GM19025 (cell line): ENCODE data around the gene KIF21A.

Experiments
- ATAC-seq: cut with Tn5 transposase; IDR thresholded peaks from one replicate; pipeline ENCODE4 v1.9.1; 2021; ENCODE audit warnings: mild to moderate bottlenecking, low read depth, moderate library complexity; ENCODE audit not compliant: unreplicated experiment

The KIF21A gene

DNA sequence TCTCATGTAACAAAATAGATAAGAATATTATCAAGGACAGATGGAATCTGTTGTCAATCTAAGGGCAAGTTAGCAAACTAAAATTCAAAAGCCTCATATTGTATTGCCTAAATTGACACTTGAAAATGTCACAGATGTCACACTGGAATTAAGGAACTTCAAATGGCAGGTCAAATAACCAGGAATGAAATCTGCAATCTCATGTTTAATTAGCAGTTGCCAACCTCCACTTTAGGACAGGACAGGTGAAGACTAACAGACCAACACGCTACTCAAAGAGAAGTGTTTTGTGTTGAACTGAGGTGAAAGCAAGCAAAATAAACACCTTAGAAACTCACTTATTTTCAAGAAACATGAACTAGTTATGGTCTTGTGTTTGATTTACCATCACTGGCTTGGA lies 11.1 kb downstream of the KIF21A start:
- no peak for ATAC-seq

DNA sequence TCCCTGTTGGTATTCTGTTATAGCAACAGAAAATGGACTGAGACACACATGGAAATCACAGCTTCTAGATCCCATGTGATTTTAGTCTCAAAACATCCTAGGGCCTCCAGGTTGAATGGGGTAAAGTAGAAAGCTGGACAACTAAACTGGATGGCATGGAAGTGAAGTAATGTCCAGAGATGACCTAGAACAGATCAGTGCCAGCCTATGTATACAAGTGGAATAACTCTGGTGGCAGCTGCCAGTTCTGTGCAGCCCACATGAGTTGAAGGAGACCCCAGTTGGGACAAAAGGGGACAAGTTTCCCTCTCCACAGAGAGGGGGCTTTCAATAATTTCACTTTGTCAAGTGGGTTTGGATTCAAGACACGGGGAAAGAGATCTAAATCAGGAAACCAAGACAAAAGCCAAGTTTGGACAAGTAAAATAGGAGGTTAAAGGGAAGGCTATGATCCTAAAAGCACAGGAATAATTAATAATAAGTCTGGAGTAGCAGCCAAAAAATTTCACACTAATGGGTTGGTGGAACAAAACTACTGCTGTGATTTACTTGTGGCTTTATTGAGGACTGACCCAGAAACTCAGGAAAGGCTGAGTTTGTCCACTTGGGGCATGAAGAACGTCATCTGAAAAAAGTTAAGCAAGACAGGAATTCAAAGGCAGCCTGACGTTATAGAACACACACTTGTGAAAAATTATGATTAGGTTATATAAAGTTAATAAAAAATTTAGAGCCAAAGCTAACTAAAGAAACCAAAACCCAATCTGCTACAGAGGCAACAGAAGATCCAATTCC lies 11.7 kb downstream of the KIF21A start:
- no peak for ATAC-seq

DNA sequence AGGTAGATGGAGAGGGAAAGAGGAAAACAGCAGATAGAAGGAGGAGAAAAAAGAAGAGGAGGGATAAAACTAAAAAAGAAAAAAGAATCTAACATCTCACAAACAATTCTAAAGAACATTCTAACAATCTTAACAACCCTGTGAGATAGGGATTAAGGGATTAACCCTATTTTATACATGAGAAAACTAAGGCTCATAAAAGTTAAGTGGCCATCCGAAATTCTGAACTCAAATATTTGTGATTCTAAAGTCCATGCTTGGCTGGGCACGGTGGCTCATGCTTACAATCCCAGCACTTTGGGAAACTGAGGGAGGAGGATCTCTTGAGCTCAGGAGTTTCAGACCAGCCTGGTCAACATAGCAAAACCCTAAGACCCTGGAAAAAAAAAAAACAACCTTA lies 13.1 kb downstream of the KIF21A start:
- ATAC-seq, result no peak

DNA sequence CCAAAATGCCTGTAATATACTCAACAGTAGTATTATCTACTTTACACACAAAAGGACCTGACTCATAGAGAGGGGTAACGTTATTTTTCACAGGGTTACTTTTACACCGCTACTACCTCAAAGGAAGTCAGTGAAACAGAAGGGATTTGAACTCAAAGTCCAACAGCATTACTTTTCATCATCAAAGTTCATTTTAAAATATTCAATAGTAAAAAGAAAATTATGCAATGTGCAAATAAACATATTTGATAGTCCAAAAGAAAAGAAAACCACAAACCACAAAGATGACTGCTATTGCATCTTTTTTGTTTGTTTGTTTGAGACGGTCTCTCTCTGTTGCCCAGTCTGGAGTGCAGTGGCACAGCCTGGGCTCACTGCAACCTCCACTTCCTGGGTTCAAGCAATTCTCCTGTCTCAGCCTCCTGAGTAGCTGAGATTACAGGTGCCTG lies 15.5 kb downstream of the KIF21A start:
- ATAC-seq, result no peak

DNA sequence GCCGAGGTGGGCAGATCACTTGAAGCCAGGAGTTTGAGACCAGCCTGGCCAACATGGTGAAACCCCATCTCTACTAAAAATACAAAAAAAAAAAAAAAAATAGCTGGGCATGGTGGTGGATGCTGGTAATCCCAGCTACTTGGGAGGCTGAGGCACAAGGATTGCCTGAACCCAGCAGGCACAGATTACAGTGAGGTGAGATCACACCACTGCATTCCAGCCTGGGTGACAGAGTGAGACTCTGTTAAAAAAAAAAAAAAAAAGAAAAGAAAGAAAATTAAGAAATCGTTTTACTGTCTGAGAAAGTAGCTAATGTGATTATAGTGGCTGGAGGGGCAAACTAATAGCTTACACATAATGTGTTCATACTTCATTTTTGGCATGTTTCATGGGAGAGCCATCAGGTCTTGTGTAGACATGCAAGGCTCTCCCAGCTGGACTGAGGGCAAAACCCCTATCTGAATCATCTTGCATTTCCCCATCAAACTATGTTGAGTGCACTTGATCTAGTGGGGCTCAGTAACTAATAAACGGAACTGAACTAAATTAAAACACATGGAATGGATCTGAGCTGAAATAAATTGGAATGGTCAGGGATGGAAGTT lies 16.2 kb downstream of the KIF21A start:
- ATAC-seq, result no peak

DNA sequence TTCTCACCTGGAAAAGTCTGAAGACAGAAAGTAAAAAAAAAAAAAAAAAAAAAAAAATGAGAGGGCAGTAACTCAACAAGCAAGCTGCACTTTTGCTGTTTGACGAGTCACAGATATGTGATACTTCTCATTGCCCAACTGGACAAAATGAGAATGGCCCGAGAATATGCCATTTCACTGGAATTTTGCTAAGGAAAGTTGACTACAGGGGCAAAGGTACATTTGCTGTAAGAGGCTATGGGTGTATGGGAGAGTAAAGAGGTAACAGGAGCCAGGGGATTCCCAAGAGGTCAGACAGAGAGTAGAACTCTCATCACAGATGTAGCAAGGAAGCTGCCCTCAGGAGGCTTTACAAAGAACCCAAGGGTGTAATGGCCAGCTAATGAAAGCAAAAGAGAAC lies 22.9 kb downstream of the KIF21A start:
- no peak for ATAC-seq

DNA sequence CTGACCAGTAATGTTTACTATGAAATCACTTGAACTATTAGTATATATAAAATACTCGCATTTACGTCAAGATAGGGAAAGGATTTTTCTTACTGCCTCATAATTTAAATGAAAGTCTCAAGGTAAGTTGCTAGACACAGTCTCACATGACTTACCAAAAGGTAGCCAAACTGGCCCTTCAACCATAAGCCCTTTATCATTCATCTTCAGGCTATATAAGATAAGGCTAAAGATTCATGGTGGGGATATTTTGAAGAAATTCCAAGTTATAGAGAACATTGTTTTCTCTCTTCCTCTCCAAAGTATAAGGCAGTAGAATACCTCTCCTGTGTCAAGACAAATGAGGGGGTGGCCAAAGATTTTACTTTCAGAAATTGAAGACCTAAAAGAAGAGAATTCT lies 23.4 kb downstream of the KIF21A start:
- no peak for ATAC-seq

DNA sequence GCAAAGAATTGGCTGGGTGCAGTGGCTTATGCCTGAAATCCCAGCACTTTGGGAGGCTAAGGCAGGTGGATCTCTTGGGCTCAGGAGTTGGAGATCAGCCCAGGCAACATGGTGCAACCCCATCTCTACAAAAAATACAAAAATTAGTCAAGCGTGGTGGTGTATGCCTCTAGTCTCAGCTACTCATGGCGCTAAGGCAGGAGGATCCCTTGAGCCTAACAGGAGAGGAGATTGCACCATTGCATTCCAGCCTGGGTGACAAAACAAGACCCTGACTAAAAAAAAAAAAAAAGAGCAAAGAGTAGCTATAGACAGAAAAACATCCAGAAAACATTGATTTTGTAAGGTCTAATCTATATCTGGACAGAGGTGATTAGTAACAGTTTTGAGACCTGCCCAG lies 25.0 kb downstream of the KIF21A start:
- ATAC-seq, result no peak

DNA sequence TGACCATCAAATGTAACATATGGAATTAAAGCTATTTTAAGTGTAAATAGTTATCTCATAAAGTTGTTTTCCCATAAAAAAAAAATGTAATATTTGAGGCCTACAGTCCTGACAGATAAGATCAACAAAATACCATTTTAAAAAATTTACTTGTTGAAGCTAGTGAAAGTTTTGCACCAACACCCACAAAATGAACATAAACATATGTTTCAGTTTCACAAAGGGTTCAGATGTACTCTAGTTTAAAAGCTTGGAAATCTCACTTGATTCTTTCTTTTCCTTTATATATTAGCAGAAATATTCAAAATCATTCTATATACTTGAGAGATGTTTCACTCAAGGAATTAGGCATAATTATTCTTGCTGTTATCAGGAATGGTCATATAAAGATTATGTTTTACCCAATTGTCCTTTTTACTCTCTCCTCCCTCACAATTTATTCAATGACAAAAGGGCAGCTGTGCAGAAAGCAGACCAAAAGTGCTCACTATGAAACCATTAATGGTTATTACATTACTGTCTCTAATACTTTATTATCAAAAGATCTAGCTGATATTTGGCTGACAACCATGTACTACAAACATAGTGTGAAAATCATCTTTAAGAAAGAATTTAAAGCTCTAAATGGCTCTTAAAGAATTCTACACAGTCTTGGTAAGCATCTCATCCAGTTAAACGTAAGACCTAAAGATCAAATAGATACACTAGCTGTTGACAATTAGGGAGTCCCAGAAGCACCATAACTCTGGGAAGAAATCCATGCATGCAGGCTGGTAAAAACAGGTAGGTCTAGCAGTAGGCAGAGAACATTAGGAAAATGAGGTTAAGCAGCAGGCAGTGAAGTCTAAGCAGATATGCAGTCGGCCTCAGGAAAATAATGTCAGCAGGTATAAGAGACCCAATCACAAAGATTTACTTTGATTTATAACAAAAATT lies 28.8 kb downstream of the KIF21A start:
- ATAC-seq, result no peak

DNA sequence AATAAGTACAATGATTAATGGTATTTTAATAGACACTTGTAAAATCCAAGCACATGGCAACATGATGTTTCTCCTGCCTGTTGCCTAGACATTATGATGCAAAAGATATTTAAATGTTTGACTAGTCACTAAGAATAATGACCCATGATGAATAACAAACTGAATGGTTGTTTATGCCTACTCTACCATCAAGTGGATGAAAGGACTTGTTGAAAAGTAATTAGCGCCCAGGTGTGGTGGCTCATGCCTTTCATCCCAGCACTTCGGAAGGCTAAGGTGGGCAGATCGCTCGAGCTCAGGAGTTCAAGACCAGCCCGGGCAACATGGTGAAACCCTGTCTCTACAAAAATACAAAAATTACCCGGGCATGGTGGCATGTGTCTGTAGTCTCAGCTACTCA lies 30.7 kb downstream of the KIF21A start:
- no peak for ATAC-seq

DNA sequence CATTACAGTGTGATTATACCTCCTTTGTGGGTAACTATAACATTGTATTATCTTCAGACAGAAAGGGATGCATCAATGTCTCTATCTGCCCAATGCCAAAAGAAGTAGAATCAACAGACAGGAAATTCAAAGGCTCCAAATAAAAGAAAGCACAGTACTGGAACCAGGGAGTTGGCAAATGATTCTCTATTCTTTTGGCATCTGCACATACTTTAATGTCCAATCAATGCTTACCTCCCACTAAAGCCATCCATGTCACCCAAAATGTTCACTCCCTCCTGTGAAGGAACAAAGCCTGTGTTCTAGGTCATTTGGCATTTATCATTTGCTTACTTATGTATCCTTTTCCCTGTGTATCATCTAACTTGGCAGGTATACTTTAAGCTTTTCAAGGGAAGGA lies 36.7 kb downstream of the KIF21A start:
- no peak for ATAC-seq

DNA sequence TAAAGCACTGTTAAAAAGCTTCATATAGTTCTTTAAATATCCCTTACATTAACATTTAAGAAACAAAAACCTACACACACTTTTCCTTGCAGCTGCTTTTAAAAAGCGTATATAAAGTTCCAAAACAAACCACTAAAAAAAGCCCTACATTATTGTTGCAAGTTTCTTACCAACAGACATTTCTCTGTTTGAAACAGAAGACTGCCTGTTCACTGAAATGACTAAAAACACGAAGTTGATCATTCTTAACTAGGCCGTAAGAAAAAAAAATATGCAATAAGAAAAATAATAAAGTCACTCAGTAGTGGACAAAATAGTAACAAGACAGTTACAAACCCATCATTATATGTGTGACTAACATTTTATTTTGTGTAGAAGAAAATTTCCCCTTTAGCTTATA lies 37.3 kb downstream of the KIF21A start:
- no peak for ATAC-seq

DNA sequence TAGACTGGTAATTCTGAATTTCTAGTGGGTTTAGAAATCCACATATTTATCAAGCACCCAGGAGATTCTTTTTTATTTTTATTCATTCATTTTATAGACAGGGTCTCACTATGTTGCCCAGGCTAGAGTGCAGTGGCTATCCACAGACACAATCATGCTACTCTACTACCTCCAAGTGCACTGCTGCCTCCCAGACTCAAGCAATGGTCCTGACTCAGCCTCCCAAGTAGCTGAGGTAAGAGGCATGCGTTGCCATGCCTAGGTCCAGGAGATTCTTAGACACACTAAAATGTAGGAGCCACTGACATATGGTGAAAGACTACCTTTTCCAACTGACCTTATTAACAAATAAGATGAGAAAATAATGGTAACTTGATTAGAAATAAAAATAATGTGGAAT lies 38.9 kb downstream of the KIF21A start:
- ATAC-seq, result no peak

DNA sequence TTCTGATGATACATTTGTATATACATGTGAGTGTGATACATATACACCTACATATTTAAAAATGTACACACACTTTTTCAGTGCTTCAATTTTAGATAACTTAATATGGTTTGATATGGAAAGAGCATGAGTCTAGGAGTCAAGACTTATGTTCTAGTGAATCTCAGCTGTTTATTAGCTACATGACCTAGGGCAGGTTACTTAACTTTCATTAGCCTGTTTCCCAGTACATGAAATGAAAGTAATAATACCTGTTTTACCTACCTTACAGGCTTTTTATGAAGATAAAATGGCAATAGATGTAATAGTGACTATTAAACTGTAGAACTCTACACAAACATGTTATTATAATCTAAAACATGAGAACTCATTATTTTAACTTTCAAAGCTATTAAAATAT lies 39.5 kb downstream of the KIF21A start:
- no peak for ATAC-seq

DNA sequence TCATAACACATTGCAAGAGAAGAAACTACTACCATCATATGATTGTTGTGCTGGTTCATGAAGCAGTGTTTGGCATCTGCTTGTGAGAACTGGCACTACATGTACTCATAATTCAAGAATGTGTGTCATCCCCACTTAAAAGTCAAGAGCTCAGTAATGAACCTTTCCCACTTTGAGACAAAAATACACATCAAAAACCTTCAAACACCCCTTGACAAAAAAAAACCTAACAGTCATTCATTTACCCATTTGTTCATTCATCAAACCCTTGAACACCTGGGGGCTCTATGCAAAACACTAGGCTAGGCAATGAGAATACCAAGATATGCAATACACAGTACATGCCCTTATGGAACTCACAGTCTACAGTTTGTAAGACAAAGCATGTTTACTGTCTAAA lies 40.0 kb downstream of the KIF21A start:
- peak; percentile 53 for ATAC-seq

DNA sequence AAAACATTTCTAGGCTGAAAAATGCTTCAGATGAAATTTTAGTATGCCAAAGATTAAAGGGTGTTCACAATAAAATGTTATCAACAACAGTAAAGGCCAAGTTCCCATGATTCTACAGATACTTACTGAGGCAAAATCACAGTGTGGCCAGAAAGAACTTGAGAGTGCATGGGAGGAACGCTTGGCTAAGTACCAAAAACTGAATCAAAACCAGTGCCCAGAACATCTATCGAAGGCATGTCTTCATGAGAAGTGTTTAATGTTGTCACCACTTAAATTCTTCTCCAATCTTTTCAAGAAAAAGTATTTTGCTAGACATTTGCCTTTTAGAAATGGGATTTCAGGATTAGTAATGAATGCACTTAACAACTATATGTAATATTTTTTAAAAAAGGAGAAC lies 41.5 kb downstream of the KIF21A start:
- ATAC-seq, result no peak

DNA sequence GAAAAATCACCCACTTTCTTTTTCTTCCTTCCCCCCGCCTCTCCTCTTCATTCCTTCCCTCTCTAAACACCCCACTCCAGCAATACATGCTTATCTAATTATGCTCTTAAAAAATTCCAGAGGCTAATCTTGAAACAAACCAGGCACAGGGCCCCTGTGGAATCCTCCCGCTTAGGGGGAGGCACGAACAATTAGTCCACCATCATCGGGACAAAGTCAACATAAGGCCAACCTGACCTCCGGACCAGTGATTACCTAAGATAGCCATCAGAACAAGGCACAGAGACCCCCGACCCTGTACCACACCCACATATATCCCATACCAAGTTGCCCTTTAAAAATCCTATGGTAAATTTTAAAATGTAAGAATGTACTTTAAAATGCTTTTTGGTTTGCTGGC lies 47.1 kb downstream of the KIF21A start:
- ATAC-seq, result no peak

DNA sequence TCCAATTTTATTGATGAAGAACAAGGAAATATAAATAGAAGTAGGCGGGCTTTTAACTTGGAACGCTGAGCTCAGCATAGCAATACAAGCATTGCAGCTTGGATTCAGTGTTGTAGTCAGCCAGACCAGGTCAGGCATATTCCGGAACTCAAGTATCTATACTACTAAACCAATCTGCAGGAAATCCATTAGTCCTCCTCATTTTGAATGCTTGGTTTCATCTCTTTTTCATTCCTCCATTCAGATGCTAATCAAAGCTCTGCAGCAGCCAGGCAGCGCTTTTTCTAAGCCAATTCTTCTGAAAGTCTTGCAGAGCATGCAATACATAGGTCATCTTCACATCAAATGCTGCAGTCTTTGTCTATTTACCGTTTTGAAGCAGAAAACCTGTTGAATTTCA lies 49.0 kb downstream of the KIF21A start:
- no peak for ATAC-seq

DNA sequence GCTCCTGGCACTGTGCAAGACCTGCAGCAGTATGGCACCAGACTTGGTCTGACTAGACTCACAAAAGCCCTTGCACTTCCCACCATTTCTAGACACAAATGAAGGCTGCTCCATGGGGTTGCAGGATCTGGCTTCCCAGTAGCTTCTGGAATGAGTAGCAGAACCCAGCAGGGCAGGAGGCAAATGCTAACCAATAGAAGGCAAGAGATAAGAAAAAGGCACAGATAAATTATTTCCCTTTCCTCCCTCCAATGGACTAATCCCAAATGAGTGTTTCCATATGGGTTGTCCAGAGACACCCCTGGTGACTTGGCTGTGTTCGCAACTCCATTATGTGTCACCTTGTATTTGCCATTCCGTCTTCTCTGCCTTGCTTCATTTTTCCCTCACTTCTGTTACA lies 49.7 kb downstream of the KIF21A start:
- ATAC-seq, result no peak

DNA sequence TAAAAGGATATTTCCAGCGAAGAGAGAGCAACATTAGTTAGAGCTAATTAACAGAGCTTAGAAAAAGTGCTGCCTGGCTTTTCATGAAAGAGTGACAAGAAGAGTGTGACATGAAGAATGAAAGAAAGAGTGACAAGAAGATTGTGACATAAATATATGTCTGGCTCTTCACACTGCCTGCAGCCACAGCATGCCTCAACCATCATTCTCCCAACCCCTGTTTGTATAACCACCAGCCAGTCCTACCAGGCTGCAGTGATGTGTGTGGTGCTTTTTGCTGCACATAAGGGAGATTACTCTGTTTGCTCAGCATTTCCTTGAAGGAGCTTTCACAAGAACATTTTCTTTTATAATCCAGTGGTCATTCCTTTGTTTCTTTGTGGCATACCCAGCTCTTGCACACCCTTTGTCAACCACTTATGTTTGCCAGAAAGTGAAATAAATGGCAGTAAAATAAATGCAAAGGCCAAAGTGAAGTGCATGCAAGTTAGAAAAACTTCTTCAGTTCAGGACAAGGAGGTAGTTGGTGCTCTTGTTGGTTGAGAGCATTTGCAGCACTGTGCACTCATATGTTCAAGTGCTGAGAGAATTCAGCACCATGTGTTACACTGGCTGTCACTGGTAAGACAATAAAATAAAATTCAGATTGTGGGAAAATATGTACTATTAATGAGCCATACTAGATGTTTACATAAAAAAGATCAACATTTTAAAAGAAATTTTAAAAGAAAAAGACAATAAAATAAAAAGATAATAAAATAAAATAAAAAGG lies 50.6 kb downstream of the KIF21A start:
- no peak for ATAC-seq

DNA sequence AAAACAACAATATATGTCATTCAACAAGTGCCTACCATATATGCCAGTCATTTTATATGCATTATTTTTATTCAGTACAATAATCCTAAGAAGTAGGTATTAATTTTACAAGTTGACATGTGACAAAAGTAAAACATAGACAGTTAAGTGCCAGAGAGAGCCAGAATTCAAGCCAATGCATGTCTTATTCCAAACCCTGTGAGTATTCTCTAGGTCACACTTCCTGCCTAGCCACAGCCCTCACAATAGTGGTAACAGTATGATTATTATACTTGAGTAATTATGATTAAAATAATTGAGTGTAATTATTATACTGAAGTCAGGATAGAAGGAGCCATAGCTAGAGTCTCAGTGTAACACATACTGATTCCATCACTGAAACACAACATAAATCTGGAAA lies 52.2 kb downstream of the KIF21A start:
- ATAC-seq, result no peak
